ENCODE measurements around the gene CDK5RAP1.

The CDK5RAP1 gene

GRCh38 chr20:33387177-33387576 lies 14.1 kb downstream of the CDK5RAP1 start:
- H3K79me2 ChIP-seq (ENCODE audit: insufficient read depth, low read length), result no peaks in the 10 kb centered on the region
- TF ChIP-seq EZH2phosphoT487 (conservative IDR thresholded peaks at IDR 0.05; ENCODE audit: low read length), result no peak
- no peak for TF ChIP-seq CTCF (IDR thresholded peaks at IDR 0.05; ENCODE audit: insufficient read depth, low read length, poor library complexity, severe bottlenecking)
- no peak overlapping the region for H3K27ac ChIP-seq (ENCODE audit: low read depth, low read length)
- no peaks in the 10 kb centered on the region for H3K9me3 ChIP-seq (ENCODE audit: insufficient read depth, low read length)
- H3F3A ChIP-seq (ENCODE audit: insufficient read depth), result no peaks in the 10 kb centered on the region
- H2AFZ ChIP-seq (ENCODE audit: low read depth, low read length, severe bottlenecking), result no peak overlapping the region
- H3K27me3 ChIP-seq (ENCODE audit: low read length), result no peaks in the 10 kb centered on the region
- H3K9me2 ChIP-seq (replicated peaks; ENCODE audit: insufficient read depth, low read length), result no peaks in the 10 kb centered on the region
- H3K4me2 ChIP-seq (ENCODE audit: low read depth, low read length, poor library complexity, severe bottlenecking), result no peak overlapping the region
- no peak overlapping the region for H3K4me3 ChIP-seq (ENCODE audit: insufficient read depth, low read length, poor library complexity, severe bottlenecking)
- H3K36me3 ChIP-seq (ENCODE audit: low read length), result peaks cover 14% of the 10 kb centered on the region; the same call in 1 of the 2 replicates
- no peaks in the 10 kb centered on the region for H4K20me1 ChIP-seq (ENCODE audit: low read depth, low read length)
- no peak overlapping the region for H3K9ac ChIP-seq (ENCODE audit: low read length)

GRCh38 chr20:33386673-33387072 lies 14.6 kb downstream of the CDK5RAP1 start:
- Histone ChIP-seq H3K4me3 (ENCODE audit: insufficient read depth, low read length, poor library complexity, severe bottlenecking) (no peak overlapping the region), H3K36me3 (ENCODE audit: low read length) (peaks cover 13% of the 10 kb centered on the region; the same call in 1 of the 2 replicates), H4K20me1 (ENCODE audit: low read depth, low read length) (no peaks in the 10 kb centered on the region), H3K27me3 (ENCODE audit: low read length) (no peaks in the 10 kb centered on the region), H3K27ac (ENCODE audit: low read depth, low read length) (no peak overlapping the region), H3K79me2 (ENCODE audit: insufficient read depth, low read length) (no peaks in the 10 kb centered on the region), H2AFZ (ENCODE audit: low read depth, low read length, severe bottlenecking) (no peak overlapping the region), H3K4me2 (ENCODE audit: low read depth, low read length, poor library complexity, severe bottlenecking) (no peak overlapping the region), H3K9me2 (replicated peaks; ENCODE audit: insufficient read depth, low read length) (no peaks in the 10 kb centered on the region), H3K9me3 (ENCODE audit: insufficient read depth, low read length) (no peaks in the 10 kb centered on the region), H3K9ac (ENCODE audit: low read length) (no peak overlapping the region), H3F3A (ENCODE audit: insufficient read depth) (no peaks in the 10 kb centered on the region)
- no peak for TF ChIP-seq CTCF (IDR thresholded peaks at IDR 0.05; ENCODE audit: insufficient read depth, low read length, poor library complexity, severe bottlenecking)
- TF ChIP-seq EZH2phosphoT487 (conservative IDR thresholded peaks at IDR 0.05; ENCODE audit: low read length), result no peak

GRCh38 chr20:33377366-33377765 lies 24.0 kb downstream of the CDK5RAP1 start:
- Histone ChIP-seq H3K27me3 (ENCODE audit: low read length) (no peaks in the 10 kb centered on the region), H3K36me3 (ENCODE audit: low read length) (peaks cover 8% of the 10 kb centered on the region; the same call in 1 of the 2 replicates), H3K4me2 (ENCODE audit: low read depth, low read length, poor library complexity, severe bottlenecking) (no peak overlapping the region), H3K79me2 (ENCODE audit: insufficient read depth, low read length) (no peaks in the 10 kb centered on the region), H4K20me1 (ENCODE audit: low read depth, low read length) (no peaks in the 10 kb centered on the region), H3K27ac (ENCODE audit: low read depth, low read length) (no peak overlapping the region), H3K9me3 (ENCODE audit: insufficient read depth, low read length) (no peaks in the 10 kb centered on the region), H3K9ac (ENCODE audit: low read length) (no peak overlapping the region), H3K9me2 (replicated peaks; ENCODE audit: insufficient read depth, low read length) (no peaks in the 10 kb centered on the region), H3K4me3 (ENCODE audit: insufficient read depth, low read length, poor library complexity, severe bottlenecking) (no peak overlapping the region), H3F3A (ENCODE audit: insufficient read depth) (no peaks in the 10 kb centered on the region), H2AFZ (ENCODE audit: low read depth, low read length, severe bottlenecking) (no peak overlapping the region)
- no peak for TF ChIP-seq EZH2phosphoT487 (conservative IDR thresholded peaks at IDR 0.05; ENCODE audit: low read length)
- no peak for TF ChIP-seq CTCF (IDR thresholded peaks at IDR 0.05; ENCODE audit: insufficient read depth, low read length, poor library complexity, severe bottlenecking)

Measured in SU-DHL-6 (cell line).